ENCODE measurements around the gene NTRK1. TPM values are rescaled to one million over a fixed set of nuclear protein-coding genes. Genes with fewer than 3 reads are reported as not detected.

NTRK1 gene
- total RNA-seq, 1 experiment from 2014 or later: 0.89 TPM

DNA sequence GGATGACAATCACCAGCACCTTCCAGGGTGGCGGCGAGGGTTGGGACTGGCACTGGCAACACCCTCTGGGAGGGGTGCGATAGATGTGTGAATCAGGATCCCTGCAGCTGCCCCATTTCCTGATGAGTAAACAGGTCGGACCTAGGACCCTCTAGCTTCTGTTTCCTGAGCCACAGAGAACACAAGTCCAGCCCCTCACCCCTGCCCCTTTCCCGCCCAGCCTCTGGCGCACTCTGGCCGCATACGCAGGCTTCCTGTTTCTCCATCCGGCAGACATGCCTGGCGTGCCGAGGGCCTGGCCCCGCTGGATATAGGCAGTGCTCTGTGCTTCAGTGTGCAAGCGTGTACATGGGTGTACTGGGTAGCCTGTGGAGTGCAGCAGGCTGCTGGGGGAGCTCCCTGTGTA is 37.5 kb downstream of the NTRK1 start:
- RAD21 ChIA-PET (ENCODE audit: low non-redundant PET in 1 of 2, low total read pairs in 2 of 2, uncharacterized antibody in 2 of 2, unreplicated experiment in 2 of 2): no interaction called here
- POLR2A ChIA-PET: no interaction called here
- Histone ChIP-seq H3K36me3 (ENCODE audit: control insufficient read depth in 1 of 2, insufficient read depth in 2 of 2, low read length in 2 of 2) (no peaks in the 10 kb centered on the region), H3K9me3 (ENCODE audit: control insufficient read depth in 1 of 2, insufficient read depth in 1 of 2, low read depth in 1 of 2, low read length in 2 of 2) (no peaks in the 10 kb centered on the region), H3K4me3 (replicated peaks in 1 of 2; ENCODE audit: low read depth in 1 of 2, low read length in 2 of 2) (peak overlapping the region in 1 of 2 experiments; percentile 48; a peak in 2 of 4 replicates), H2AFZ (ENCODE audit: low read depth, low read length, poor library complexity, severe bottlenecking) (no peak overlapping the region), H4K20me1 (ENCODE audit: insufficient read depth) (no peaks in the 10 kb centered on the region), H3K9ac (ENCODE audit: low read length) (peak overlapping the region; percentile 65), H3K27me3 (ENCODE audit: insufficient read depth, low read length) (no peaks in the 10 kb centered on the region), H3K4me2 (ENCODE audit: low read length) (peak overlapping the region; percentile 83), H3K4me1 (ENCODE audit: control insufficient read depth in 1 of 2, insufficient read depth in 2 of 2, low read length in 2 of 2) (peaks cover 32 to 50% of the 10 kb centered on the region in 2 experiments), H3K9me2 (ENCODE audit: insufficient read depth) (no peaks in the 10 kb centered on the region), H3K79me2 (ENCODE audit: insufficient read depth, low read length) (no peaks in the 10 kb centered on the region), H3K27ac (ENCODE audit: low read depth, low read length) (peak overlapping the region; percentile 88; the same call in 1 of the 2 replicates)
- ATAC-seq (no peak), DNase-seq (ENCODE audit: low read depth, low spot score) (no peak)
- intact Hi-C loops (cut with micrococcal nuclease): no loop called here
- CTCF ChIA-PET: interaction anchor here (1.2 to 2.3 kb wide), 2 partner anchors 30 to 209 kb away, joined by 4 to 11 read pairs; no protein-coding TSS in a partner anchor
- BruUV-seq (replicated peaks): no TSS peak
- TF ChIP-seq CEBPB (IDR thresholded peaks at IDR 0.05; ENCODE audit: low read depth): no peak
- no peak for TF ChIP-seq FOSL1 (IDR thresholded peaks at IDR 0.05; ENCODE audit: low read depth)
- no peak for TF ChIP-seq REST (IDR thresholded peaks at IDR 0.05; ENCODE audit: low read depth)
- TF ChIP-seq TCF7L2 (IDR thresholded peaks at IDR 0.05; ENCODE audit: borderline replicate concordance, extremely low read depth, insufficient read depth, insufficient read length): no peak
- no peak for TF ChIP-seq EZH2 (IDR thresholded peaks at IDR 0.05)

All from HCT116 (cell line).